IMR-90 (cell line): ENCODE results near the gene CLEC4M. TPM values are rescaled to one million over a fixed set of nuclear protein-coding genes. Genes with fewer than 3 reads are reported as not detected.

Experiments used
- ATAC-seq: fragments of 200-7000 bp; cut with Tn5 transposase; 2 replicates; pipeline ENCODE4 v1.9.1; 2020; ENCODE audit warnings: low read depth, mild to moderate bottlenecking, moderate library complexity
- BruUV-seq: library from RNA; stranded (reverse); fragments of 400-500 nt; replicated peaks from 2 replicates; lab custom pipeline; 2021; lab: Mats Ljungman, UMichigan
- CTCF ChIA-PET: fragments of 300-600 bp; formaldehyde crosslinking; extraction: SDS; loops from one replicate; lab custom pipeline; 2021; ENCODE audit warnings: antibody characterized with exemption; lab: Yijun Ruan, JAX
- POLR2A ChIA-PET: fragments of 300-600 bp; sonication (Branson Sonifier 250); formaldehyde crosslinking; loops from one replicate; lab custom pipeline; 2022; ENCODE audit warnings: antibody characterized with exemption; ENCODE audit not compliant: unreplicated experiment; lab: Charles Lee
- DNase-seq: peaks from one replicate; pipeline ENCODE4 v3.0.0; 2013
- H2AFZ ChIP-seq: replicated peaks from 2 replicates; pipeline ENCODE3; 2013; ENCODE audit warnings: low read length, mild to moderate bottlenecking; ENCODE audit not compliant: poor library complexity
- H2AK5ac ChIP-seq: 2 replicates; pipeline ENCODE4 v1.6.1; 2013; ENCODE audit warnings: low read depth, low read length, inconsistent platforms
- H2AK9ac ChIP-seq: replicated peaks from 2 replicates; pipeline ENCODE3; 2013; ENCODE audit warnings: mild to moderate bottlenecking, low read depth, low read length, moderate library complexity; ENCODE audit not compliant: poor library complexity
- H2BK120ac ChIP-seq: 2 replicates; pipeline ENCODE4 v1.6.1; 2013; ENCODE audit warnings: low read depth, low read length, inconsistent platforms
- H2BK15ac ChIP-seq: 3 replicates; pipeline ENCODE4 v1.6.1; 2013; ENCODE audit warnings: low read depth, low read length, inconsistent platforms
- H2BK20ac ChIP-seq: 2 replicates; pipeline ENCODE4 v1.6.1; 2013; ENCODE audit warnings: low read depth, mild to moderate bottlenecking, inconsistent platforms, low read length, moderate library complexity
- H2BK5ac ChIP-seq: 2 replicates; pipeline ENCODE4 v1.6.1; 2013; ENCODE audit warnings: mild to moderate bottlenecking, low read depth, low read length, inconsistent platforms; ENCODE audit not compliant: poor library complexity, severe bottlenecking
- H3K14ac ChIP-seq: replicated peaks from 2 replicates; pipeline ENCODE4 v1.6.1; 2013; ENCODE audit warnings: low read depth, low read length, inconsistent platforms
- H3K18ac ChIP-seq: 2 replicates; pipeline ENCODE4 v1.6.1; 2013; ENCODE audit warnings: low read depth, low read length, control low read depth
- H3K23ac ChIP-seq: 2 replicates; pipeline ENCODE4 v1.6.1; 2013; ENCODE audit warnings: low read depth, low read length, inconsistent platforms
- H3K27ac ChIP-seq: 2 replicates; pipeline ENCODE4 v1.5.1; 2013; ENCODE audit warnings: mild to moderate bottlenecking, control low read depth, low read length; ENCODE audit not compliant: insufficient read depth
- H3K27me3 ChIP-seq: 2 replicates; pipeline ENCODE4 v1.6.1; 2013; ENCODE audit warnings: low read length; ENCODE audit not compliant: control insufficient read depth, insufficient read depth
- H3K36me3 ChIP-seq: 2 replicates; pipeline ENCODE4 v1.6.1; 2013; ENCODE audit warnings: low read length, mixed read lengths; ENCODE audit not compliant: control insufficient read depth, insufficient read depth
- H3K4ac ChIP-seq: 2 replicates; pipeline ENCODE4 v1.6.1; 2013; ENCODE audit warnings: low read depth, low read length, inconsistent platforms
- H3K4me1 ChIP-seq: 2 replicates; pipeline ENCODE4 v1.6.1; 2013; ENCODE audit warnings: low read length, mixed read lengths; ENCODE audit not compliant: control insufficient read depth, insufficient read depth
- H3K4me2 ChIP-seq: 2 replicates; pipeline ENCODE4 v1.6.1; 2013; ENCODE audit warnings: low read depth, mild to moderate bottlenecking, control low read depth, low read length, moderate library complexity
- H3K4me3 ChIP-seq: 2 replicates; pipeline ENCODE4 v1.5.1; 2013; ENCODE audit warnings: low read depth, mild to moderate bottlenecking, control low read depth, low read length, moderate library complexity; ENCODE audit not compliant: insufficient read depth
- H3K56ac ChIP-seq: 2 replicates; pipeline ENCODE4 v1.6.1; 2013; ENCODE audit warnings: low read length, inconsistent platforms; ENCODE audit not compliant: insufficient read depth; ENCODE audit errors: extremely low read depth
- H3K79me1 ChIP-seq, 2 experiments: 2 replicates each; pipeline ENCODE4 v1.6.1; 2013; ENCODE audit warnings: low read length in 2 of 2, inconsistent platforms in 1 of 2, low read depth in 1 of 2
- H3K9ac ChIP-seq: 2 replicates; pipeline ENCODE4 v1.6.1; 2013; ENCODE audit warnings: low read depth, low read length, control low read depth
- H3K9me1 ChIP-seq: 2 replicates; pipeline ENCODE4 v1.6.1; 2013; ENCODE audit warnings: low read length, inconsistent platforms; ENCODE audit not compliant: insufficient read depth
- H3K9me3 ChIP-seq: 2 replicates; pipeline ENCODE4 v1.6.1; 2013; ENCODE audit warnings: low read length; ENCODE audit not compliant: control insufficient read depth, insufficient read depth
- H4K20me1 ChIP-seq: 2 replicates; pipeline ENCODE4 v1.6.1; 2013; ENCODE audit warnings: low read length, inconsistent platforms; ENCODE audit not compliant: insufficient read depth
- H4K5ac ChIP-seq: 2 replicates; pipeline ENCODE4 v1.6.1; 2013; ENCODE audit warnings: mild to moderate bottlenecking, low read depth, low read length, control low read depth
- H4K8ac ChIP-seq, 2 experiments: 2 replicates each; pipeline ENCODE4 v1.6.1; 2013; ENCODE audit warnings: low read depth in 2 of 2, low read length in 2 of 2, control low read depth in 1 of 2, inconsistent platforms in 1 of 2
- H4K91ac ChIP-seq: 2 replicates; pipeline ENCODE4 v1.6.1; 2013; ENCODE audit warnings: low read depth, low read length, inconsistent platforms; ENCODE audit not compliant: insufficient read depth
- CEBPB ChIP-seq: IDR thresholded peaks from 2 replicates; pipeline ENCODE4 v1.6.1; 2012; ENCODE audit warnings: low read depth, low read length, improper control_type of control experiment
- MAFK ChIP-seq: IDR thresholded peaks from 2 replicates; pipeline ENCODE4 v1.6.1; 2012; ENCODE audit warnings: low read depth, low read length, improper control_type of control experiment
- MXI1 ChIP-seq: IDR thresholded peaks from 2 replicates; pipeline ENCODE4 v1.6.1; 2012; ENCODE audit warnings: low read depth, mild to moderate bottlenecking, low read length, moderate library complexity, borderline replicate concordance
- NFE2L2 ChIP-seq: fragments of 150-350 bp; IDR thresholded peaks from 2 replicates; pipeline ENCODE4 v1.6.1; 2016; ENCODE audit warnings: low read depth, mild to moderate bottlenecking, low read length
- POLR2A ChIP-seq: IDR thresholded peaks from 2 replicates; pipeline ENCODE4 v1.6.1; 2012; ENCODE audit warnings: mild to moderate bottlenecking, low read depth, low read length
- RAD21 ChIP-seq: IDR thresholded peaks from 2 replicates; pipeline ENCODE4 v1.6.1; 2012; ENCODE audit warnings: low read length, improper control_type of control experiment
- RCOR1 ChIP-seq: IDR thresholded peaks from 2 replicates; pipeline ENCODE4 v1.6.1; 2012; ENCODE audit warnings: mild to moderate bottlenecking, low read length, improper control_type of control experiment; ENCODE audit not compliant: insufficient replicate concordance
- SMC3 ChIP-seq: fragments of 150-350 bp; IDR thresholded peaks from 2 replicates; pipeline ENCODE4 v1.6.1; 2016; ENCODE audit warnings: low read depth, mild to moderate bottlenecking, antibody characterized with exemption, low read length, moderate library complexity
- WGBS, 2 experiments: methylation state at CpG; one replicate each; pipeline versions ENCODE4 v1.1.5 to v1.1.7; 2013; ENCODE audit warnings: missing lambda C conversion rate in 2 of 2; ENCODE audit not compliant: insufficient read length in 1 of 2; ENCODE audit errors: extremely low coverage in 2 of 2; 5-methylcytosine and 5-hydroxymethylcytosine counted together
- dilution Hi-C: fragments of 300-500 bp; cut with HindIII; formaldehyde crosslinking; loops from one replicate; pipeline ENCODE4 v1.14.3; 2018; ENCODE audit warnings: low sequenced_read_pairs; ENCODE audit not compliant: unreplicated experiment
- in situ Hi-C: fragments of 300-500 bp; cut with MboI; formaldehyde crosslinking; loops from 3 replicates; pipeline ENCODE4 v1.14.3; 2019; ENCODE audit warnings: low sequenced_read_pairs, inconsistent platforms, mixed read lengths
- intact Hi-C: fragments of 100-400 bp; cut with micrococcal nuclease; formaldehyde crosslinking; loops from 2 replicates; pipeline ENCODE4 v1.10.0; 2022
- polyA plus RNA-seq, 3 experiments: library from polyadenylated mRNA; depleted of rRNA; stranded (reverse); fragments of >200 nt; gene quantifications; 2 replicates each; pipeline ENCODE4 v1.2.3, GENCODE V29; 2012; ENCODE audit warnings: low replicate concordance in 1 of 3
- total RNA-seq: library from RNA; depleted of rRNA; stranded (reverse); fragments of >200 nt; gene quantifications from 2 replicates; pipeline ENCODE4 v1.2.3, GENCODE V29; 2012
- TF ChIP-seq, protein P1 (sequence below): conservative IDR thresholded peaks from 2 replicates; pipeline ENCODE4 v1.5.1; 2012; ENCODE audit warnings: mild to moderate bottlenecking, low read depth, low read length, improper control_type of control experiment
- TF ChIP-seq, protein P2 (sequence below): fragments of 150-350 bp; IDR thresholded peaks from 2 replicates; pipeline ENCODE4 v1.6.1; 2017; ENCODE audit warnings: mild to moderate bottlenecking, antibody characterized with exemption, low read length, low read depth

CLEC4M gene
- total and polyA plus RNA-seq, 2 of the 4 experiments (the other 2 are of a cell fraction) = not detected

DNA sequence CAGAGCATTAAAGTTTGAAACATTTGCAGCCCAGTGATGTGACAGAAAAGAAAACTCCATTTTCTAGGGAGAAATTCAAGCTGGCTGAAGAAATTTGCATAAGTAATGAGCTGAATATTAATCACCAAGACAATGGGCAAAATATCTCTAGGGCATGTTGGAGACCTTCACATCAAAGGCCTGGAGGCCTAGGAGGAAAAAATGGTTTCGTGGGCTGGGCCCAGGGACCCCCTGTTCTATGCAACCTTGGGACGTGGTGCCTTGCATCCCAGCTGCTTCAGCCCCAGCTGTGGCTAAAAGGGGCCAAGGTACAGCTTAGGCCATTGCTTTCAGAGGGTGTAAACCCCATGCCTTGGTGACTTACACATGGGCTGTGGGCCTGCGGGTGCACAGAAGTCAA is 5.7 kb upstream of the CLEC4M start:
- WGBS, 2 experiments = 67% methylated on average over 1 of the region's 3 CpGs; no CpG with 5 or more reads in 1 of the 2 experiments
- H4K5ac ChIP-seq = no peak overlapping the region
- no peak overlapping the region for H2BK120ac ChIP-seq
- no peaks in the 10 kb centered on the region for H3K4me1 ChIP-seq
- POLR2A ChIA-PET = no interaction called here
- no peak overlapping the region for H3K23ac ChIP-seq
- no peaks in the 10 kb centered on the region for H3K27me3 ChIP-seq
- H3K9ac ChIP-seq = no peak overlapping the region
- ATAC-seq (no peak), DNase-seq (no peak)
- H3K27ac ChIP-seq = no peak overlapping the region
- BruUV-seq = no TSS peak
- H2AK9ac ChIP-seq = no peak overlapping the region
- no peak overlapping the region for H2BK5ac ChIP-seq
- no peak overlapping the region for H2BK15ac ChIP-seq
- no peak for TF ChIP-seq CEBPB
- no peak for TF ChIP-seq RAD21
- TF ChIP-seq RCOR1 = no peak
- no peak for TF ChIP-seq POLR2A
- TF ChIP-seq, protein P1, sequence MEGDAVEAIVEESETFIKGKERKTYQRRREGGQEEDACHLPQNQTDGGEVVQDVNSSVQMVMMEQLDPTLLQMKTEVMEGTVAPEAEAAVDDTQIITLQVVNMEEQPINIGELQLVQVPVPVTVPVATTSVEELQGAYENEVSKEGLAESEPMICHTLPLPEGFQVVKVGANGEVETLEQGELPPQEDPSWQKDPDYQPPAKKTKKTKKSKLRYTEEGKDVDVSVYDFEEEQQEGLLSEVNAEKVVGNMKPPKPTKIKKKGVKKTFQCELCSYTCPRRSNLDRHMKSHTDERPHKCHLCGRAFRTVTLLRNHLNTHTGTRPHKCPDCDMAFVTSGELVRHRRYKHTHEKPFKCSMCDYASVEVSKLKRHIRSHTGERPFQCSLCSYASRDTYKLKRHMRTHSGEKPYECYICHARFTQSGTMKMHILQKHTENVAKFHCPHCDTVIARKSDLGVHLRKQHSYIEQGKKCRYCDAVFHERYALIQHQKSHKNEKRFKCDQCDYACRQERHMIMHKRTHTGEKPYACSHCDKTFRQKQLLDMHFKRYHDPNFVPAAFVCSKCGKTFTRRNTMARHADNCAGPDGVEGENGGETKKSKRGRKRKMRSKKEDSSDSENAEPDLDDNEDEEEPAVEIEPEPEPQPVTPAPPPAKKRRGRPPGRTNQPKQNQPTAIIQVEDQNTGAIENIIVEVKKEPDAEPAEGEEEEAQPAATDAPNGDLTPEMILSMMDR = no peak
- TF ChIP-seq MXI1 = no peak
- no peak for TF ChIP-seq MAFK
- TF ChIP-seq NFE2L2 = no peak
- TF ChIP-seq, protein P2, sequence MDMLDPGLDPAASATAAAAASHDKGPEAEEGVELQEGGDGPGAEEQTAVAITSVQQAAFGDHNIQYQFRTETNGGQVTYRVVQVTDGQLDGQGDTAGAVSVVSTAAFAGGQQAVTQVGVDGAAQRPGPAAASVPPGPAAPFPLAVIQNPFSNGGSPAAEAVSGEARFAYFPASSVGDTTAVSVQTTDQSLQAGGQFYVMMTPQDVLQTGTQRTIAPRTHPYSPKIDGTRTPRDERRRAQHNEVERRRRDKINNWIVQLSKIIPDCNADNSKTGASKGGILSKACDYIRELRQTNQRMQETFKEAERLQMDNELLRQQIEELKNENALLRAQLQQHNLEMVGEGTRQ = no peak
- TF ChIP-seq SMC3 = no peak
- no peaks in the 10 kb centered on the region for H3K36me3 ChIP-seq
- CTCF ChIA-PET = no interaction called here
- peaks cover 8% of the 10 kb centered on the region for H3K9me3 ChIP-seq
- no peak overlapping the region for H2AK5ac ChIP-seq
- in situ Hi-C loops = no loop called here
- no peaks in the 10 kb centered on the region for H3K9me1 ChIP-seq
- H3K4me3 ChIP-seq = no peak overlapping the region
- H2BK20ac ChIP-seq = no peak overlapping the region
- no peak overlapping the region for H3K4me2 ChIP-seq
- intact Hi-C loops = loop anchor here (5.0 kb wide), 1 partner anchor 35 kb away; no protein-coding TSS in a partner anchor
- no peak overlapping the region for H3K4ac ChIP-seq
- no peaks in the 10 kb centered on the region for H4K20me1 ChIP-seq
- H4K8ac ChIP-seq = no peak overlapping the region
- dilution Hi-C loops = no loop called here
- no peak overlapping the region for H3K18ac ChIP-seq
- no peak overlapping the region for H2AFZ ChIP-seq
- H3K56ac ChIP-seq = no peak overlapping the region
- H3K79me1 ChIP-seq = no peaks in the 10 kb centered on the region
- H4K91ac ChIP-seq = no peak overlapping the region
- H3K14ac ChIP-seq = no peak overlapping the region
